Hepatocyte (in vitro differentiated cells): ENCODE measurements around the gene ARHGAP15.

ENCODE experiments used
- EZH2 ChIP-seq: fragments of 200-600 bp; sonication (generic); IDR thresholded peaks from 2 replicates; pipeline ENCODE4 v1.6.1; 2016; ENCODE audit warnings: antibody characterized with exemption, mild to moderate bottlenecking, borderline replicate concordance
- TF ChIP-seq, protein P1 (sequence below): fragments of 200-600 bp; sonication (generic); IDR thresholded peaks from 2 replicates; pipeline ENCODE4 v1.5.1; 2016; ENCODE audit warnings: antibody characterized with exemption, mild to moderate bottlenecking; ENCODE audit not compliant: poor library complexity

GRCh38 chr2:143081616-143082015 lies 47.6 kb upstream of the ARHGAP15 start:
- no peak for TF ChIP-seq EZH2
- TF ChIP-seq, protein P1, sequence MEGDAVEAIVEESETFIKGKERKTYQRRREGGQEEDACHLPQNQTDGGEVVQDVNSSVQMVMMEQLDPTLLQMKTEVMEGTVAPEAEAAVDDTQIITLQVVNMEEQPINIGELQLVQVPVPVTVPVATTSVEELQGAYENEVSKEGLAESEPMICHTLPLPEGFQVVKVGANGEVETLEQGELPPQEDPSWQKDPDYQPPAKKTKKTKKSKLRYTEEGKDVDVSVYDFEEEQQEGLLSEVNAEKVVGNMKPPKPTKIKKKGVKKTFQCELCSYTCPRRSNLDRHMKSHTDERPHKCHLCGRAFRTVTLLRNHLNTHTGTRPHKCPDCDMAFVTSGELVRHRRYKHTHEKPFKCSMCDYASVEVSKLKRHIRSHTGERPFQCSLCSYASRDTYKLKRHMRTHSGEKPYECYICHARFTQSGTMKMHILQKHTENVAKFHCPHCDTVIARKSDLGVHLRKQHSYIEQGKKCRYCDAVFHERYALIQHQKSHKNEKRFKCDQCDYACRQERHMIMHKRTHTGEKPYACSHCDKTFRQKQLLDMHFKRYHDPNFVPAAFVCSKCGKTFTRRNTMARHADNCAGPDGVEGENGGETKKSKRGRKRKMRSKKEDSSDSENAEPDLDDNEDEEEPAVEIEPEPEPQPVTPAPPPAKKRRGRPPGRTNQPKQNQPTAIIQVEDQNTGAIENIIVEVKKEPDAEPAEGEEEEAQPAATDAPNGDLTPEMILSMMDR = no peak
